Amygdala (tissue), 56 donors: ENCODE measurements around the gene TMEM258.

Experiments used
- DNase-seq, 56 donors: peaks; one replicate each; lab custom pipeline; 2025; lab: John Stamatoyannopoulos, UW

Gene TMEM258

DNA sequence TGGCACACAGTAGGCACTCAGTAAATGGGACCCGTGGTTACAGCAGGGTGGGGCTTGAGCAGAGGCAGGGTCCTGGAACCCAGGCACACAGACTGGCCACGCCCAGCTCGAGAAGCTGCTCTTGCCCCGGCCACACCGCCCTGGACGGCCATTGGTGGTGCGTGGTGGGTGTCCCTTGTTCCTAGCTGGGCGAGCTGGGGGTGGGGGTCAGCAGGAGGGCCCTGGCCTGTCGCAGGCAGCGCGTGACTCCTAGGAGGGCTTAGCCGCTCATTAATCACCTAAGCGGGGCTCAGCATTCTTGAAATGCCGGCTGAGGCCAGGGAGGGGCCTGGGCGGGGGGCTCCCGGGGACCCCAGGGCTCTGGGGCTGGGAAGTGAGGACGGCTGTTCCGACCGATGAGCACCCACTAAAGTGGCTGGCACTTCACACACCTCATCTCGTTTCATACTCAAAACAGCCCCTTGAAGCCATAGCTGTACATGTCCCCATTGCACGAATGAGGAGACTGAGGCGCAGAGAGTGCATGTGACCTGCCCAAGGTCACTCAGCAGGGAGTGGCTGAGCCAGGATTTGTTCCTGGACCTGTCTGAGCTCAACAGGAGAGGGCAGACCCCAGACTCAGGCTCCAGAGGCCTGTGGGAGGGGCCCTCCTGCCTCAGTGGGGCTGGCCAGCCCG is 28.3 kb downstream of the TMEM258 start:
- DNase-seq = no peak

DNA sequence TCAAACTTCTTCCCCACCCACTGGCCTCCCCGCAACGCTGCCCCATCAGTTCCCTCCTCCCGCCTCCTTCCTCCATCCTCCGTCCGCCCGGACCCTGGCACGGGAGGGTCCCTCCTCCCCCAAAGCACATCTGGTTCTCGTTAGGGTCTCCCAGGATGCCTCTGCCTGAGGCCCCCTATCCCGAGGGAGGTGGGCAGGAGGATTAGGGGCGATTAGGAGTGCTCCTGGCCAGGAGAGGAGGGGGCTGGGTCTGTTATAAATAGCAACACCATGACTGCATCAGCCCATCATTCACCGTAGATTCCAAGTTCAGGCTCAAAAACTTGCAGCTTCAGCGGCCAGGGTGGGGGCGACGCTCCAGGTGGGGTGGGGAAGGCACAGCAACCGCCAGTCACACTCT is 29.6 kb downstream of the TMEM258 start:
- no peak for DNase-seq

DNA sequence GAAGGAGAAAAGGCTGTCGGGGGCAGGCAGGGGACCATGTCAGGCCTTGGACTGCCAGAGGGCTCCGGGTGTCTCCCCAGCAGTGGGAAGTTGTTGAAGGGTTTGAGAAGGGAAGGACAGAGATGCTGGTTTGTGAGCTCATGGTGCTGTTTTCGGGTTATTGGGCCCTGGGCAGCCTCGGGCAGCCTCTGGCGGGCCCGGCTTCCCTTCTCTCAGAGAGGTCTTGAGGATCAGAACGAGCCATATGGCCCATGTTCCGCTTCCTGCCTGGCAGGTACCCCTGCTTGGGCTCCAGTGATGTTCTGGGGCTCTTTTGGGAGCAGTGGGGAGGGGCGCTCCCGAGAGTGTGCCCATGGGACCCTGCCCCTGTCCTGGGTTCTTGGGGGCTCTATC is 30.2 kb downstream of the TMEM258 start:
- DNase-seq = no peak

DNA sequence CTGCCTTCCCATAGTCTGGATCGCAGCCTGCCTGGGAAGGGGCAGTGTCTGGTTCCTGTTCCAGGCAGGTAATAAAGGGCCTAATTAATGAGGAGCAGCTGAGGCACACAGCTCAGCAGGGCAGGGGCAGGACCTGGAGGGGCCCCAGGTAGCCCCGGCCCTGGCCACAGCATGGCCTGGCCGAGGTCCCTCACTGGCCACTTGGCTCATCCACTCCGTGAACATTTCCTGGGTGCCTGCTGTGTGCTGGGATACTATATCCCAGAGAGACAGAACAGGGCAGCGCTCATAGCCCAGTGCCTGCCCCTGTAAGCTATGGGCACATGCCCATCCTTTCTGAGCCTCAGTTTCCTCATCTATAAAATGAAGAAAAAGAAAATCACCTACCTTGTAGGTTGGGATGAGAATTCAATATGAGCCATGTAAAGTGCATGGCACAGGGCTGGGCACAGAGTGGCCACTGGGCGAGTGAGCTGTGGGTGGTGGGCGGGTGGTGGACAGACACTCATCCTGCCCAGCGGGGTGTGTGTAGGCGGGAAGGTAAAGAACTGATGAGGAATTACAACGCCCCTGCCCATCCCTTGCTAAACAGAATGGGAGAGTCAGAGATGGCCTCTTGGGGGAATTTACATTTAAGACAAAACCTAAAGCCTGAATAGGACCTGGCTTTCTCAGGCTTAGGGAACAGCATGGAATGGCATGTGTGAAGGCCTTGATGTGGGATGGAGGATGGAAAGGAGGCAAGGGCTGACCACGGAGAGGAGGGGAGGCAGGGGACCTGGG is 30.8 kb downstream of the TMEM258 start:
- DNase-seq = peak in 5 of 56 donors; percentile 42 to 60 (median 44)

DNA sequence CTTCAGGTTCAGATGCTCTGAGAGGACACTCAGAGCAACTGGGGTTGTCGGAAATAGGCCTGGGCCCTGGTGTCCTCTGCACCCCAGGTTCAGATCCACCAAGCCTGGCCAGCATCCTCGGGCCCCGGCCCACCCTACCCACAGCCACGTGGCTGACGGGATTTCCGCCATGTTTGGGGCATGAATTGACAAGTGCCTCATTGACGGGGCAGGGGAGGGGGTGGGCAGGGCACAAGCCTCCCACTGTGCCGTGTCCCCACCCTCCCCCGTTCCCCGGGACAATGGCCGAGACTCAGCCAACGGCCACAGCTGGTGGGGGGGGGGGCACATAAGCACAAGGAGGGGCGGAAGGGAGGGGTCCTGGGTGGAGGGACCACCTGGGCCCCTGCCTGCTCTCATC is 31.5 kb downstream of the TMEM258 start:
- peak in 55 of 56 donors; percentile 28 to 94 (median 81) for DNase-seq

DNA sequence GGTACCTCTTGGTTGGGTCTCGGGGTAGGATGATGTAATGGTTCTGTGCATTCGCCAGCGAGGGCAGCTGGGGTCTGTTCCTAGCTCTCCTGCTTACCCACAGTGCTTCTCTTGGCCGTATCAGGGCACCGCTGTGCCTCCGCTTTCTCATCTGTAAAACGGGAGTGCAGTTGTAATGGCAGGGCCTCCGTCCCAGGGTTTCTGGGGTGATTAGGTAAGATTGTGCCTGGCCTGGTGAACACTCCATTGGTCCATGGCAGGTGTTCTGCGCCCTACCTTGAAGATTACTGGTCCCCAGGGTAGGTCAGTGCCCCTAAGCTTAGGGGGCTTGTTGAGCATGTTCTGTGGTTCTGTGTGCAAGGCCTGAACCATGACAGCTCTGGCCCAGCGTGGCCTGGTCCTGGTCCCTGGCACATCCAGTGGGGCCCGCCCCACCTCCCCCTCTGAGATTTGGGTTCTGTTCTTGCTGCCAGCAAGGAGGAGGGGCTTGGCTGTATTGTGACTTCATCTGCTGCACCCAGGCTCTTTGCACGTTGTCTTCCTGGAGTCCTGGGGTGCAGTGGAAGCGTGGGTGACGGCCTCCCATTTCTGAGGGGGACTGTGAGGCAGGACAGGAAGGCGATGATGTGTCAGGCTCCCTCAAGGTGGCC is 35.1 kb downstream of the TMEM258 start:
- peak in 24 of 56 donors; percentile 11 to 61 (median 34) for DNase-seq

DNA sequence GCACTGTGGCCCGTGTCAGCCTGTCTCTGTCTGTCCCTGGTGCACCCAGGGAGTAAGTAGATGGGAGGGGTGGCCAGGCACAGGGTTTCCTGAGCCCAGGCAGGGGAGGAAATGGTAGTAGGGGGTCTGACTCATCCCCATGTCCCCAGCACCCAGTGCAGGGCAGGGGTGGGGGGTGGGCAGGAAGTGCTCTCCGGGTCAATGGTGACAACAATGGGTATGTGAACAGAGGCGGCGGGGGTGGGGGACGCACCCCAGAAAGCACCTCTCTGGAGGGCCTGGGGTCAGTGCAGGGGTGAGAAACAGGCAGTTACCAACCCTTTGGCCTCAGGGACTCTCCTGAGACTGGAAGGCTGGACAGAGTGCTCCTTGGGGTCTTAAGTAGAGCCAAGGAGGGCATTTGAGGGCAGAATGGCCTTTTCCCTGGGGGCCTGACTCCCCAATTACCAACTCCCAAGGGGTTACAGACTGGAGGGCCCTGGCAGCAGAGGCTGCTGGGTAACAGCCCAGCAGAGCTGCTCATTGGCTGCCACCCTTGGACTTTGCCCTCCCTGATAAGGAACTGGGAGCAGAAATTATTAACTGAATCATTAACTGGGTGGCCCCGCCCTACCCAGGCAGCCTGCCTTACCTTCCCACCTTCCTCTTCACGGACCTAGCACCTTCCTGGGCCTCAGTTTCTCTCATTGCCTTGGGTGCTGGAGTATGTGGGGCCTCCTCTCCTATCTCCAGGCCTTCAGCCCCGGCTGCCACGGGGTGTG is 35.8 kb downstream of the TMEM258 start:
- peak in 2 of 56 donors; percentile 26 for DNase-seq

DNA sequence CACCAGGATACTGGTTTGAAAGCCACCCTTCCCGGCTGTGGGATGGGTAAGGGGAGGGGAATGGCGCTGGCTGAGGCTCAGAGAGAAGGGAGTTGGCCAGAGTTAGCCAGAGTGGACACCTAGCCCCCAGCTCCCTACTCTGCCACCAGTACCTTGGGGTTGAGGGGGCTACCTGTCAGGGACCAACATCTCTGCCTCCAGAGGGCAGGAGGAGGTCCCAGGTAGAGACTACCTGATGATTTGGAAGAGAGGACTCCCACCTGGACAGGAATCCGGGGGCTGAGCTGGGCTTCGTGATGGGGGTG is 36.3 kb downstream of the TMEM258 start:
- no peak for DNase-seq

DNA sequence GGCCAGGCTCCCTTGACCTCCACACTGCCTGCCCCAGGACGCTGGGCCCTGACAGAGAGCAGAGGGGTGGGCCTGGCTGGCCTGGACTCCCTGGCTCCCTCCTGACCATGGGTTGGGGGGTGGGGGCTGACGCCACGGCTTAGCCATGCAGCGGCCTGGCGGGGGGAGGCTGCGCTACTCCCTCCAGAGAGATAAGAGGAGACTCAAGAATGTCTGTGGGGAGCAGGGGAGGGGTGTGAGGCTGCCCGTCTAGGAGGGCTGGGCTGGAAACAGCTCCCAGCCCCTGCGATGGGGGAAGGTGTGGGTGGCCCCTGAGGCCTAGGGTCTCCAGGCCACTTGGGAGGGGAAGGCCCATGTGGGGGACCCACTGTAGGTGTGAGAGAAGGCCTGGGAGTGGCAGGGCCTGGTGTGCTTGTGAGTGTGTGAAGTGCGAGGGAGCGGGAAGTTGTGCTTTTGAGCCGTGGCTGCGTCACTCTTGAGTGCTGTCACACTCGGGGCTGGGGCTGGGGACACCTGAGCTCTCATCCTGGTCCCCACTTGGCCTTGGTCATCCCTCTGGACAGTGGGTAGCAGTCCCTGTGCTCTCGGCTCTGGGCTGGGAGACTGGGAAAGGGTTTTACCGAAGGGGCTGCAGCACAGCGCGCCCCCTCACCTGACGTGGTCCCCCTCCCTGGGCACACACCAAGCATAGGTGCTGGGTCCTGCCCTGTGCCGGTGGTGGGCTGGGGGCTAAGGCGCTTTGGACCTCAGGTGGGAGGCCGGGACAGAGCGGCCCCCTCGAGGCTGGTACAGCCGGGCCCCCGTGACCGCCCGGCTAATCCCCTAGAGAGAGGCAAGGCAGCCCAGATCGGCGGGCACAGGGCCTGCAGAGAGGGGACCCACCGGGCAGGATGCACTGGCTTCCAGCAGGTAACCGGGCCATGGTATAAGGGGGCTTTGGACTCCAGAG is 37.6 kb downstream of the TMEM258 start:
- peak in 2 of 56 donors; percentile 21 to 33 for DNase-seq

DNA sequence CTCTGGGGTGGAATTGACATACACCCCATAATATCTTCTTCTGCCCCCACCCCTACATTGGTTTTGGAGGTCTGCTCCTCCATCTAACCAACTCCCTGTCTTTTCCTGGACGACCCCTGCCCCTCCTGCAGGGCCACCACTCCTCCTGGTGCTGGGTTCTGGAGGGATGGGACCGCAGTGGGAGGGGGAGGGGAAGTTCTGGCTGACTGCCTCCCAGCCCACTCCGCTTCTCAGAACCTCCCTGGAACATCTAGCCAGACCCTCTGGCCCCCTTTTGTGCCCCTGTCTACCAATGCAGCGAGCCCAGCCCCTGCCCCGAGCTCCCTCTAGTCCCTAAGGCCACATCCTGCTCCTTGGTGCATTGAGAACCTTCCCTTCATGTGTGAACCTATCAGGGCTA is 38.7 kb downstream of the TMEM258 start:
- peak in 3 of 56 donors; percentile 12 to 22 (median 16) for DNase-seq

DNA sequence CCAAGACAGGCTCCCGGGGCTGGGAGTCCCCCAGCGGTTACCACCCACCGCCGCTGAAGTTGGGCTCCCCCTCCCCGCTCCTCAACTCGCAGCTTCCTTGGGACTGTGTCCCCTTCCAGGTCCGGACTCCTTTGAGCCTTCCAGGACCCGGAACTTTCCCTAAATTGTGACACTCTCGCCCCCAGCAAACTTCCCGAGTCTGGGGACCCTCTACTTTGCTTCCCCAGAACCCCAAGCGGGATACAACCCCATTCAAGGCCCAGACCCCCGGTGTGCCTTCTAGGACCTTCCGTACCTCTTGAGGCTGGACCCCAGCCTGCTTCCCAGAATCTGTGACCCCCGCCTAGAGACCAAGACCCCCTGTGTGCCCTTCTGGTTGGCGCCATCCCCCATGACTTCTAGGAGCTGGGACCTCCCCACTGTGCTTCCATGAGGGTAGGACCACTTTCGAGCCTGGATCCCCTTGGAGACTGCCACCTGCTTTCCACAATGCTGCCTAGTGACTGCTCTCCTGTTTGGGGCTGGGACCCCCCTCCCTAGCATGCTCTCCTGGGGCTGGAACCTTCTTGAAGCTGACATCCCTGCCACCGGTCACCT is 39.4 kb downstream of the TMEM258 start:
- no peak for DNase-seq

DNA sequence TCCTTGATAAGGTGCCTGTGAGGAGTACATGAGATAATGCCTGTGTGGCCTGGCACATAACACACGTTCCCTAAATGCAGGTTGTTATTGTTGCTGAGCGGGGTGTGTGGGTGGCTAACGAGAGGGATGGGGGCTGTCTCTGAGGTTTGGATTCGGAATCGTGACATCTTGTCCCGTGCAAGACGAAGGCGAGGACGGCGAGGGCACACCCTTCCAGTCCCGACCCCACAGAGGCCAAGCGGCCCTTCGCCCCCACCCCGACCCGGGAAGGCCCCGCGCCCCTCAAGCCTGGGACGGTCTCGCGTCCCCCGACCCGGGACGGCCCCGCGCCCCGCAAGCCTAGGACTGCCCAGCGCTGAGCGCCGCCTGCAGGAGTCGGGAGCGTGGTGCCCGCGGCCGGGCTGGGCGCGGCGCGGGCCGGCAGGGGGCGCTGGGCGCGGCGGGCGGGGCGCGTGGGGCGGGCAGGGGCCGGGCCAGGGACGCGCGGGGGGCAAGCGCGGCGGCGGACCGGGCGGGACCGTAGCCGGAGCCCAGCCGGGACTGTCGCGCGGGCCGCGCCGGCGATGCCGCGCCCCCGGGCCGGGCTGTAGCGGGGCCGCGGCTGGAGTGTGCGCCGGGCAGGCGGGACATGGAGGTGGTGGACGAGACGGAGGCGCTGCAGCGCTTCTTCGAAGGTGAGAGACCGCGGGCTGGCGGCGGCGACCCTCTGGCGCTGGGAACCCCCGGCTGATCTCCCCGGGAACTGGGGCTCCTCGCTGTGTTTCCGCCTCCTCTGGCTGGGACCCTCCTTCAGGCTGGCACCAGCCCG is 40.1 kb downstream of the TMEM258 start, which contains the start of gene MYRF:
TSS of gene MYRF (plus strand) at position 520 of the 808 bp plus-strand sequence. CDS start at position 629, 109 bp downstream.
- DNase-seq = peak in 35 of 56 donors; percentile 22 to 78 (median 51)

DNA sequence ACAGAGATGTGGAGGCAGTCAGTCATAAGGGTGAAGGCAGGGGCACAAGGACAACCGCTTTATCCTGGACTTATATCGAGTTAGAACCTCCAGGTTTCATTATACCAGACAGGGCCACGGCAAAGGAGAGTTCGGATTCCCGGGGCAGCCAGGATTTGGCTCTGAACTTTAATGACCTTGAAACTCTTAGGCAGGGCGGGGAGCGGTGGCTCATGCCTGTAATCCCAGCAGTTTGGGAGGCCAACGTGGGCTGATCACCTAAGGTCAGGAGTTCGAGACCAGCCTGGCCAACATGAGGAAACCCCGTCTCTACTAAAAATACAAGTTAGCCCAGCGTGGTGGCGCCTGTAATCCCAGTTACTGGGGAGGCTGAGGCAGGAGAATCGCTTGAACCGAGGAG is 41.0 kb downstream of the TMEM258 start:
- no peak for DNase-seq

DNA sequence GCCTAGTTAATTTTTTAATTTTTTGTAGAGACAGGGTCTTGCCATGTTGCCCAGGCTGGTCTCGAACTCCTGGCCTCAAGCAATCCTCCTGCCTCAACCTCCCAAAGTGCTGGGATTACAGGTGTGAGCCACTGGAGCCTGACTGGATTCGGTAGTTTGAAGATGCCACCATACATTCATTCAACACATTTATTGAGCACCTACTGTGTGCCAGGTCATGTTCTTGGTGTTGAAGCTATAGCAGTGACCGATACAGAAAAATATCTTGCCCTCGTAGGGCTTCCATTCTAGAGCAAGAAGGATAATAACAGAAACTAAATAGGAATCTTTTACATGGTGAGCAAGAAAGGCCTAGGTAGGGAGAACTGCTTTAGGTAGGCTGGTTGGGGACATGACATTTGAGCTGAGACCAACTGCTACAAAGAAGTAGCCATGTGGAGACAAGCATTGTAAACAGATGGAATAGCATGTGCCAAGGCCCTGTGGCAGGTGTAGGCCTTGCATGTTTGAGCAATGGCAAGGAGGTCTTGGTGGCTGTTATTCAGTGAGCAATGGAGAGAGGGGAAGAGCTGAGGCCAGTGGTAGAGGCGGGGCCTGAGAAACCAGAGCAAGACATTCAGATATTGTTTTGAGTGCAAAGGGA is 41.6 kb downstream of the TMEM258 start:
- DNase-seq = no peak

DNA sequence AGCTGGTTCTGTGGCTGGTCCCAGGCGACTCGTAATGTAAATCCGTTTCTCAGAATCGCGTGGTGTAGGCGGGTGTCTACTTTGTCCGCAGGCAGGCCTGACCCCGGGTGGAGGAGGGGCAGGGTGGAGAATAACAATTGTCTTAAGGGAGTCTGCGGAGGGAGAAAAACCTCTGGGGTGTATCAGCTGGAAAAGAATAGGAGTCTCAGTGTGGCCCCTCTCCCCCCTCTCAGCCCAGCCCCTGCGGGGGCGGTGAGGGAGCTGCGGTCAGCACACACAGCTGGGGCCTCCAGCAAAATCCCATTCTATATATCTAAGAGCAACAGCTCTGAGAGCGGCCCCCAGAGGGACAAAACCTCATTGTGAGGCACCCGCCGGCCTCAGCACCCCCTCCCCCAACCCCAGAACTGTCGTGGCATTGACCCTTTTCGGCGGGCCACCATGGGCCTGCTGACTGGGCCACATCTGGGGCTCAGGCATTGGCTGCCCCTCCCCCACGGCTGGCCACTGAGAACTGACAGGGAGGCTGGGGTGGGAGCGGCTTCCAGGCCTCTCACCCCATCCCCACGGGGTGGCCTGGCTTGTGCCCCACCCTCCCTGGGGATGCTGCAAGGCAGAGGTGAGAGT is 42.7 kb downstream of the TMEM258 start:
- peak in 55 of 56 donors; percentile 35 to 99 (median 87) for DNase-seq

DNA sequence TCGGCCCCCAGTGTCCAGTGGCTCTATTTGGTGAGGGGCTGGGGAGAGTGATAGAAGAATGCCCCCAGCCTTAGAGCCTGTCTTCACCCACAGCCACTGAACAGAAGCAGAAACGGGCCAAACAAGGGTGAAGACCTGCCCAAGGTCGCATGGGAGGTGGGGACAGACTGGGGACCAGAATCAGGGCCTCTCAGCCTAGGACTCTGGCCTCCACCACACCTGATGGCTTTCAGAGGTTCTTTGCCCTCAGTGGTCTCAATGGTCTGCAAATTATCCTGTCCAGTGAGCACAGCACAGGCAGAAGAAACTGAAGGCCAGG is 44.5 kb downstream of the TMEM258 start:
- DNase-seq = no peak

DNA sequence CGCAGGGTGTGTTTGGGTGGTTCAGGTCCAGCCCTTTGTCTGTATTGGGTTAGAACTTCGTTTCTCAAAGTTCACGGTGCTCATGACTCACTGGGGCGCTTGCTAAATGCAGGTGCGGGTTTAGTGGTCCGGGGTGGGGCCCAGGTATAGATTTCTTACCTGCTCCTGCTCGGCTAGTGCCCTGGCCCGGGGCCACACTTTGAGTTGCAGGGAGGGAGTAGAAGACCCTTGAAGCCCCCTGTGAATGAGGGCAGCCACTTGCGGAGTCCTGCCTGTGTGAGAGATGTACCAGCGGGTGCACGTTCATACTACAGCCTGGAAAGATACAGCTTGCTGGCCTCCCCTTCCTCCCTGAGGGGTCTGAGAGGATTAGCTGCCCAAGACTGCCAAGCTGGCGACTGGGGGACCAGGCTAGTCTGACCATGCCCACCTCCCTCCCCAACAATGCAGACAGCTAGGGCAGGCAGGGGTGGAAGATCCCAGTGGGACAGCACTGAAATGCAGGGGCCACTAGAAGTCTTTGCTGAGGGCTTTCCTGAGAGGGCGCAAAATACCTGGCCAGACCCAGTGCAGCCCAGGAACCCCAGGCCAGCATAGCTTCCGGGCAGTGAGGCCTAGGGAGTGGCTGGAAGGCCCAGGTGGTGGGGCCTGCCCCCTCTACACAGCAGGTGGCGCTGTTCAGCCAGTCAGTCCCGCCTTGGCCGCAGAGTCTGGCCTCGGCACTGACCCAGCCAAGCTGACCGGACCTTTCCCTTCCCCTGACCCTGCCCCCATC is 45.0 kb downstream of the TMEM258 start:
- DNase-seq = peak in 52 of 56 donors; percentile 23 to 92 (median 67)
